GM12801 (cell line): ENCODE data around the gene TPTE.

Source experiments
- TF ChIP-seq, protein P1 (sequence below): IDR thresholded peaks from one replicate; pipeline ENCODE4 v1.5.1; 2011; ENCODE audit warnings: control low read depth; ENCODE audit not compliant: insufficient read length; ENCODE audit errors: extremely low read depth

The TPTE gene

DNA sequence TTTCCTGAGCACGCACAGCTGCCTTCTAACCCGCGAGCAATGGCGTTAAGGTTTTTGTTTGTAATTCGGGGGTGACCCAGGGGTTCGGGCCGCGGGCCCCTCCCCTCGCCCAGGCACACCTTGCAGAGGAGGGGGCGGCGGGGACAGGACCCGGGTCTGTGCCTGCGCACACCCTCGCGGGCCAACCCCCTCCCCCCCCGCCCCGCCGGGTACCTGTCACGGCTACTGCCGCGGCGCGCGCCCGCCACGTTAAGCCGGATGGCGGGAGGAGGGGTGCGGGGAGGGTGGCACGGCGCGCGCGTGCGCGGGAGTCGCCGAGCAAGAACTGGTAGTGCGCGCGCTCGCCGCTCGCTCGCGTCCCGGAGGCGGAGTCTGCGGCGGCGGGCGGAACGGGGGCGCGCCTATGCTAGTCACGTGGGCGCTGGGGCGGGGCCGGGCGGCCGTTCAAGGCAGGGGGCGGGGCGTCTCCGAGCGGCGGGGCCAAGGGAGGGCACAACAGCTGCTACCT is at the start of gene TPTE:
Gene TPTE, plus strand, starts transcription at position 493 of the 508 bp plus-strand sequence. CDS start 17,141 bp downstream, outside the sequence.
- TF ChIP-seq, protein P1, sequence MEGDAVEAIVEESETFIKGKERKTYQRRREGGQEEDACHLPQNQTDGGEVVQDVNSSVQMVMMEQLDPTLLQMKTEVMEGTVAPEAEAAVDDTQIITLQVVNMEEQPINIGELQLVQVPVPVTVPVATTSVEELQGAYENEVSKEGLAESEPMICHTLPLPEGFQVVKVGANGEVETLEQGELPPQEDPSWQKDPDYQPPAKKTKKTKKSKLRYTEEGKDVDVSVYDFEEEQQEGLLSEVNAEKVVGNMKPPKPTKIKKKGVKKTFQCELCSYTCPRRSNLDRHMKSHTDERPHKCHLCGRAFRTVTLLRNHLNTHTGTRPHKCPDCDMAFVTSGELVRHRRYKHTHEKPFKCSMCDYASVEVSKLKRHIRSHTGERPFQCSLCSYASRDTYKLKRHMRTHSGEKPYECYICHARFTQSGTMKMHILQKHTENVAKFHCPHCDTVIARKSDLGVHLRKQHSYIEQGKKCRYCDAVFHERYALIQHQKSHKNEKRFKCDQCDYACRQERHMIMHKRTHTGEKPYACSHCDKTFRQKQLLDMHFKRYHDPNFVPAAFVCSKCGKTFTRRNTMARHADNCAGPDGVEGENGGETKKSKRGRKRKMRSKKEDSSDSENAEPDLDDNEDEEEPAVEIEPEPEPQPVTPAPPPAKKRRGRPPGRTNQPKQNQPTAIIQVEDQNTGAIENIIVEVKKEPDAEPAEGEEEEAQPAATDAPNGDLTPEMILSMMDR = no peak

DNA sequence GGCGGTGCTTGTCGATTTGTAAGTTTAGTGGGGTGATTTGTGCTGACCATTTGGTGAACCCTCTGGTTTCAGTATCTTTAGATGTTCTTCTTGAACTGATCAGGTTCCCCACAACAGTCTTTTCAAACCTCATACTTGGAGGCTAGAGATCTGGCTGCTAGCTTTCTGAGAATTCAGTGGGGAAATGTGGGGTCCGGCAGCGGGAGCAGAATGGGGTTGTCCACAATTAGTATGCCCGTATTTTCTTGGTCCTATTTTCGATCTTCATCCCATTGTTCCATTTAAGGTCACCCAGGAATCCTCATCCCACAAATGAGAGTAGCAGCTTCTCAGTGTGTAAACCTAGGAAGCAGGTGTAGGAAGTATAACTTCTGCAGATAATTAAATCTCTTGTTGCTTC is 10.3 kb upstream of the TPTE start:
- TF ChIP-seq, protein P1 = no peak

DNA sequence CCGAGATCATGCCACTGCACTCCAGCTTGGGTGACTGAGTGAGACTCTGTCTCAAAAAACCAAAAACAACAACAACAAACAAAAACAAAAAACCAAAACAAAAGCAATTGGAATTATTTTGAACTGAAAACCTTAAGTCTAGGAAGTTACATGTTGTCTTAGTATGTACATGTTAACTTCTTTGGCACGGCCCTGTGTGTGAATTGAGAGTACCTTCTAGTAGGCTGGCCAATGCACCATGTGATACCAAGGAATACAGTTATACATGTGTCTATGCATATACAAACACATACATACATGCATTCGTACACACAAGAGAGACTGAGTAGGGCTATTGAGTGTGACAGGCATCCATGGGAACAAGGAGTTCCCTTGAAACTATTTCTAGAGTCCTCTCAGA is 18.6 kb downstream of the TPTE start:
- TF ChIP-seq, protein P1 = no peak

DNA sequence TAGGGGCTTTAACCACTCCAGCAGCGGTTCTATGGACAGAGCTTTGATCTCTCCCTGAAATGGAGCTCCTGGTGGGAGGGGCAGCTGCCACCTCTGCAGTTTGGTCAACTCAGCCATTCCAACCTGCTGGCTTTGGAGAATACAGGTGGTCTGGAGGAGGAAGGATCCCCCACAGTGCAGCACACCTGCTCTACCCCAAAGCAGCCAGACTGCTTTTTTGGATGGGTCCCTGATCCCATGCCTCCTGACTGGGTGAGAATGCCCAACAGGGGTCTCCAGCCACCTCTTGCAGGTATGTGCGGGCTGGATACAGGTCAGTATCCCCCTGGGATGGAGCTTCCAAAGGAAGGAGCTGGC is 53.9 kb downstream of the TPTE start:
- TF ChIP-seq, protein P1 = no peak

DNA sequence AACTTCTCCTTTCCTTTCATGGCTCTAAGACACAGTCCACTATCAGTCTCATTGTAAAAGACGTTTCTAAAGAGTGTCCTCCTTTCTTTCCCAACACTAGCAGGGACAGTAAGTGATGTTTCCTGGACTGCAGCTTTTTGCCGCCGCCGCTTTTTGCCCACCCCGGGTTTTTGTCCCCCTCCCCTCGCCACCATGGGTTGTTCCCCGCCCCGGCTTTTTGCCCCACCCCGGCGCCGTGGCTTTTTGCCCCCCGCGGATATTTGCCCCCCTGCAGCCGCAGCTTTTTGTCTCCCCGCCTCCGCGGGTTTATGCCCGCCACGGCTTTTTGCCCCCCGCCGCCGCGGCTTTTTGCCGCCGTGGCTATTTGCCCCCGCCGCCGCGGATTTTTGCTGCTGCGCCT is 95.2 kb downstream of the TPTE start:
- TF ChIP-seq, protein P1 = no peak

DNA sequence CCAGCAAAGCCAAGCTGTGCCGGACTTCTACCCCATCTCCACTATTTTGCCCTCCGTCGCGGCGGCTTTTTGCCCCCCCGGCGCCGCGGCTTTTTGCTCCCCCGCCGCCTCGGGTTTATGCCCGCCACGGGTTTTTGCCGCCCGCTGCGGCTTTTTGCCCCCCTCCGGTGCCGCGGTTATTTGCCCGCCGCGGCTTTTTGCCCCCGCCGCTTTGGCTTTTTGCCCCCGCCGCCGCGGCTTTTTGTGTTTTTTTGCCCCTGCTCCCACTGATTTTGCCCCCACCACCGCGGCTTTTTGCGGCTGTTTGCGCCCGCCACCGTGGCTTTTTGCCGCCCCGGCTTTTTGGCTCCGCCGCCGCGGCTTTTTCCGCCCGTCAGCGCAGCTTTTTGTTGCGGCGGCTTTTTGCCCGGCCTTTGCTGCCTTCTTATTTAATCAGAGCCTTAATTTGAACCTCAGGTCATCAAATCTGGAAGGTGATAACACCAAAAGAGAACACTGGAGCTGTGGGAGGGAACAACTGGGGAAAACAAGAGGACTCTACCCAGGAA is 106.0 kb downstream of the TPTE start:
- TF ChIP-seq, protein P1 = no peak

DNA sequence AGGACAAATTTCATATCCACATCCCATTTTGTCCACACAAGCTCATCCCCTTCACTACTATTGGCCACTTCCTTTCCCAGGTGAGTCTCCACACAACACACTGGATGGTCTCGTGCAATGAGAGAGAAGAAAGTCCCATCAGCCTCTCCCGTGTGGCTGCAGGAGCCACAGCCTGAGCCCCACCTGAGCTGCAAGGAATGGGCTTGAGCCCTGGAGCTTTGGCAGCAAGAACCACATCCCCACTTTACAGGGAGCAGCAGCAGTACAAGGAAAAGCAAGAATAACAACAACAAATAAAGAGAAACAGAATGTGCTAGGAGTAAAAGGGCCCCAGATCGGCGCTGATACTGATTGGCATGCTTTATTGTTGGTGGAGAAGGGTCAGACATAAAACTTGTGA is 117.7 kb downstream of the TPTE start:
- TF ChIP-seq, protein P1 = no peak

DNA sequence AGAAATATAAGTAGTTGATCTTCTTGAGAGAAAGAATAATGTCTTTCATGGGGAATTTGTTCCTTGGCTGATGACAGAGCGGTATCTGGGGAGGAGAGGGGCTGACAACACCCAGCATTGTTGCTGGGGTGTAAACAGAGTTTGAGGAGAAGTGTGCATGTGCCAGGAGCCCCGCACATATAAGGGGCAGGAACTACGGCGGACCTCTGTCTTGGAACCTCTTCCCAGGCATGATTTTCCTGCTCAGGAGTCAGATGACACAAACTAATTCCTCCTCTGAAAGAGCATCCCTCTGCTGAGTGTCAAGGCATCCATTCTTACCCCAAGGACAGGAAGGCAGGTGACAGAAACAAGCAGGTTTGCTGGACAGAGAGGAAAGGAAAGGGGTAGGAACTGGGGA is 119.1 kb downstream of the TPTE start:
- TF ChIP-seq, protein P1 = no peak
